Stimulated activated naive CD8-positive, alpha-beta T cell treated with anti-CD3 and anti-CD28 coated beads, Interleukin-15, Interleukin-2, amounts not matched to agents 100 ng/mL and 50 ng/mL, for 24 hours (primary cell): Measurements from ENCODE around the gene TTC9C.
A peak's percentile ranks its signal among the peaks of the same experiment; 100 is the strongest.
"Not testable (repeated sequence)": the region's sequence is repeated elsewhere in the genome, so short reads cannot be mapped to it uniquely, and the experiment has no call there.

ENCODE experiments used
- H3K27ac Mint-ChIP-seq: one replicate; pipeline ENCODE4 v1.8.0; 2021; ENCODE audit warnings: mild to moderate bottlenecking, mixed read lengths
- H3K27me3 Mint-ChIP-seq: one replicate; pipeline ENCODE4 v1.8.0; 2021; ENCODE audit warnings: mixed read lengths
- H3K36me3 Mint-ChIP-seq: one replicate; pipeline ENCODE4 v1.8.0; 2021; ENCODE audit warnings: low read depth, mixed read lengths
- H3K4me1 Mint-ChIP-seq: one replicate; pipeline ENCODE4 v1.8.0; 2021; ENCODE audit warnings: low read depth, mixed read lengths
- H3K4me3 Mint-ChIP-seq: one replicate; pipeline ENCODE4 v1.8.0; 2021; ENCODE audit warnings: mild to moderate bottlenecking, mixed read lengths
- H3K9me3 Mint-ChIP-seq: one replicate; pipeline ENCODE4 v1.8.0; 2021; ENCODE audit warnings: mixed read lengths

The TTC9C gene

DNA sequence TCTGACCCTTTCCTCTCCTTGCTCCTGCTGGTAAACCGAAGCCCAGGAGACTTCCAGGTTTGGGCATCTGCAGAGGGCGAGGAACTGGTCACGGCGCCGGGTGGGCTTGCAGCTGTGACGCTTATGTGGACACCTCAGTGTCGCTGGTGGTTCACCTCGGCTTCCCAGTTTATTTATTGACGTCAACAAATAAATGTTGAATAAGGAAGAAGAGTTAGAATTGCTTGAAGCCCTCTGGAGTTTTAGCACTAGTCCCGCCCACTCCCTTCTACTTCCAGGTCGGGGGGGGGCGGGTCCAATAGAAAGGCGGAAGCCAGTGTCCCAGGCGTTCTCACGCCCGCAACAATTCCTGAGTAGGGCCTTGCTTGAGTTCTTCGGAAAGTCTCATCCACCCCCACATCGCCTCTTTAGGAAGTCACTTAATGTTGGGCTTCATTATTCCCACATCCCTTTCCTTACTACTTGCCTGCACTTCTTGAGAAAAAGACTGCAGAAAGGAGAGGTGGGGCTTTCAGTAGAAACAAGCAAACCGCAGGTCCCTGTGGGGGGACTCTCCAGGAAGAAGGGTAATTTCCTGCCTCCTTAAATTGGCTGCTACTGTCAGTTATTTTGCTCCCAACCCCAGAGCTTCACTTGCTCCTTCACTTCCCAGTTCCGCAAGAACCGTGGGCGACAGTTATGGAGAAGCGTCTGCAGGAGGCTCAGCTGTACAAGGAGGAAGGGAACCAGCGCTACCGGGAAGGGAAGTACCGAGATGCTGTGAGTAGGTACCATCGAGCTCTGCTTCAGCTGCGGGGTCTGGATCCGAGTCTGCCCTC lies at the start of gene TTC9C:
Gene TTC9C, plus strand, starts transcription at position 316 of the 818 bp plus-strand sequence. Its CDS starts 363 bp downstream, at position 679.
- H3K27ac Mint-ChIP-seq: peak within 1 kb of the TSS; percentile 99
- H3K9me3 Mint-ChIP-seq: no peaks in the 10 kb centered on the region
- H3K4me3 Mint-ChIP-seq: peak within 1 kb of the TSS; percentile 95
- peaks cover 63% of the 10 kb centered on the region for H3K4me1 Mint-ChIP-seq
- no peaks in the 10 kb centered on the region for H3K27me3 Mint-ChIP-seq
- H3K36me3 Mint-ChIP-seq: peaks cover 41% of the 10 kb centered on the region

- Mint-ChIP-seq H3K4me3 (peak within 1 kb of the TSS; percentile 88), H3K27me3 (no peaks in the 10 kb centered on the region), H3K27ac (peak within 1 kb of the TSS; percentile 92), H3K4me1 (peaks cover 33% of the 10 kb centered on the region), H3K9me3 (no peaks in the 10 kb centered on the region), H3K36me3 (peaks cover 25% of the 10 kb centered on the region)
Observed at GRCh38 chr11:62678770-62679696, 49.3 kb upstream of the TTC9C start, which contains the start of gene UBXN1. TSS of gene UBXN1 (minus strand) at chr11:62679073. CDS start at chr11:62678923, 150 bp downstream.

DNA sequence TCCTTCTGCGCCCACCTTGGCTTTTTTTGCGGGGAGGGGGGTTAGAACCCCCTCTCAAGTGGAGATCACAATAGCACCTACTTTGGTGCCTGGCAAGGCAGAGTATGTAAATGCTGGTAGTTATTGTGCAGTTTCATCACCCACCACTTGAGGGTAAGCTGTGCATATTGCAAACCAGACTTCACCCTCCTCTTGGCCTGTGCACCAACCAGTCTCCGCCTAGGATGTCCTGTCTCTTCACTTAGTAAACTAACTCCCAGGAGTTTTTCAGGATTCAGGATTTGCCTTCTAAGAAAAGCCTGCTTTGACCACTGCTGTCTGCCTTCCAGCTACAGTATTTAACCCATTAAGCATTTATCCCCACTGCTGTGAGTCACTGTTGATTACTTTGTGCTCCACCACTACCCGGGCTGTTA lies 47.5 kb upstream of the TTC9C start:
- H3K27ac Mint-ChIP-seq: peak overlapping the region; percentile 51
- no peaks in the 10 kb centered on the region for H3K27me3 Mint-ChIP-seq
- no peak overlapping the region for H3K4me3 Mint-ChIP-seq
- H3K4me1 Mint-ChIP-seq: peaks cover 29% of the 10 kb centered on the region
- no peaks in the 10 kb centered on the region for H3K9me3 Mint-ChIP-seq
- peaks cover 17% of the 10 kb centered on the region for H3K36me3 Mint-ChIP-seq

DNA sequence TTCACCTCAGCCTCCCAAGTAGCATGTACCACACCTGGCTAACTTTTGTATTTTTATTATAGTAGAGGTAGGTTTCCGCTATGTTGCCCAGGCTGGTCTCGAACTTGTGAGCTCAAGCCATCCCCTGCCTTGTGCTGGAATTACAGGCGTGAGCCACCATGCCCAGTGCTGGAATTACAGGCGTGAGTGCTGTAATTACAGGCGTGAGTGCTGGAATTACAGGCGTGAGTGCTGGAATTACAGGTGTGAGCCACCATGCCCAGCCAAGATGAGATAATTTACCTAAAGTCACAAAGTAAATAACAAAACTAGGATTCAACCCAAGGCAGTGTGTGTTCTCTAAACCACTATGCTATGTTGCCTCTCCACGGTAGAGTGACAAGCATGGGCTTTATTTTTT lies 45.8 kb upstream of the TTC9C start:
- peaks cover 5% of the 10 kb centered on the region for H3K27me3 Mint-ChIP-seq

DNA sequence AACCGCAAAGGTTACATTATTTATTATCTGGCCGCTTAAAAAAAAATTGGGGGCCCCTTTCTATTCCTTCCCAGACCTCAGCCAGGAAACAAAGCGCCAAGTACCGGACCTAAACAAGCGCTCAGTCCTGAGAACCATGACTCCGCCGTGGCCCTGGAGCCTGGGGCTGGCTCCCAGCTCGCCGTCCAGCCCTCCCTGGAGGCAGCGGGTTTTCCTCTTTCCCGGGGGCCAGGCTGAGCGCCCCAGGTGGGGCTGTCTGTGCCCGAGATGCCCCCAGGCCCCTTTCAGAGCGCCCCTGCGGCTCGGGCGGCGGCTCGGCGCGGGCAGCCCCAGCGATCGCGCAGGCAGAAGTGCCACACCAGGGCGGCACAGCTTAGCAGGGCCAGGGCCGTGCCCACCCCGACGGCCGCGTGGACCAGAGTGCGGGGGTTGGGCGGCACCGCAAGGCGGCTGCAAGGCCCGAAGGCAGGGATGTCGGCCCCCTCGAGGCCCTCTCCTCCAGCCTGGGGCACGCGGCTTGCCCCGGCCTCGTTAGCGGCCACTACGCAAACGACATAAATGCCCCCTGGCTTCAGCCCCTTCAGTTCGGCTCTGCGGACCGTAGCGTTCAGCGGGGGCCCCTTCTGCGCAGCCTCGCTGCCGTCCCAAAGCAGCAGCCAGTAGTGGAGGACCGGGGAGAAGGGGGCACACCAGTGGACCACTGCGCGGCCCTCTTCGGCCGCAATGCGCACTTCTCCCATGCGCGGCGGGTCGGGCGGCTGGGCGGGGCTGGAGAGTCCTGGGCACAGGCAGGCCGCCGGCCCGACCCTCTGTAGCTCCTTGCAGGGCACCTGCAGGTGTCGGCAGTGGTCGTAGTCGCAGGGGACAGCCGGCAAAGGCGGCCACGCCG lies 40.5 kb upstream of the TTC9C start:
- H3K9me3 Mint-ChIP-seq: no peaks in the 10 kb centered on the region
- H3K4me3 Mint-ChIP-seq: no peak overlapping the region
- H3K27me3 Mint-ChIP-seq: peaks cover 9% of the 10 kb centered on the region
- H3K4me1 Mint-ChIP-seq: no peaks in the 10 kb centered on the region
- peaks cover 20% of the 10 kb centered on the region for H3K36me3 Mint-ChIP-seq
- H3K27ac Mint-ChIP-seq: no peak overlapping the region

More for the DNA sequence above, 45.8 kb upstream of the TTC9C start:
- no peak overlapping the region for H3K27ac Mint-ChIP-seq
- H3K9me3 Mint-ChIP-seq: no peaks in the 10 kb centered on the region
- H3K36me3 Mint-ChIP-seq: peaks cover 6% of the 10 kb centered on the region
- peaks cover 22% of the 10 kb centered on the region for H3K4me1 Mint-ChIP-seq
- H3K4me3 Mint-ChIP-seq: no peak overlapping the region

GRCh38 chr11:62688491-62688890 lies 39.8 kb upstream of the TTC9C start:
- H3K4me3 Mint-ChIP-seq: no peak overlapping the region
- H3K36me3 Mint-ChIP-seq: peaks cover 23% of the 10 kb centered on the region
- H3K27ac Mint-ChIP-seq: no peak overlapping the region
- H3K9me3 Mint-ChIP-seq: no peaks in the 10 kb centered on the region
- no peaks in the 10 kb centered on the region for H3K4me1 Mint-ChIP-seq
- H3K27me3 Mint-ChIP-seq: peaks cover 9% of the 10 kb centered on the region

DNA sequence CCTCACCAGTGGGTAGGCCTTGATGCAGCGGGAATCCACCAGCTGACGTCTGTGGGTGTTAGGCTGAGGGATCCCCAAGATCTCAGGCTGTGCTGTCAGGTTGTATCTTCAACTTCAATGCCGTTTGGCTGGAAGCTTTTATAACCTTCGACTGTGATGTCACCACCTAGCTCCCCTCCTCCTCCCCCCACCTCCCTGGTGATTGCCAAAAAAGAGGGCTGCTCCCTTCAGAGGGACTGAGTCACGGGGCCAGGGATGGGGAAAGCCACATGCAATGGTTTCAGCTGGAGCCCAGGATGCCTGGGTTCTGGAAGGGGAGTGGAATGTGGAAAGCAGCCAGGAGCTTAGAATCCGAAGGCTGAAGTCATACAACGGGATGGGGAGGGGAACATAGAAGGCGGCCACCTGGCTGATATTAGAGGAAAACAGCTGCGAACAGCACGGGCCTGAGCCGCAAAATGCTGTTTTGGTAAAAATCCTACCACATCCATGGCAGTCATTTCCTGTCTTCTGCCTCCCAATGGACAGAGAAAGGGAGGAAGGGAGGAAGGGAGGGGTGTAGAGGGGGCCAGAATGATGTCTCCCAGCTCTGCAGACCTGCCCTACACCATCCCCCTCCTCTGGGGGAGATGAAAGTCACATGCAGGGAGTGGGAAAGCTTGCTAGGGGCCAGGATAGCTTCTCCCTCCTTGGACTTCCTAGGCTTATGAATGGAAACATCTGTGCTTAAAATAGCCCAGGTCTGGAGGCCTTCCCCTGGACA lies 38.7 kb upstream of the TTC9C start, which contains the start of gene LRRN4CL:
Gene LRRN4CL, minus strand, starts transcription at position 110 of the 763 bp plus-strand sequence. CDS start 1,022 bp downstream, outside the sequence.
- H3K9me3 Mint-ChIP-seq: no peaks in the 10 kb centered on the region
- H3K36me3 Mint-ChIP-seq: peaks cover 23% of the 10 kb centered on the region
- H3K27me3 Mint-ChIP-seq: peaks cover 9% of the 10 kb centered on the region
- peaks cover 2% of the 10 kb centered on the region for H3K4me1 Mint-ChIP-seq
- H3K27ac Mint-ChIP-seq: no peak within 1 kb of the TSS
- H3K4me3 Mint-ChIP-seq: no peak within 1 kb of the TSS

DNA sequence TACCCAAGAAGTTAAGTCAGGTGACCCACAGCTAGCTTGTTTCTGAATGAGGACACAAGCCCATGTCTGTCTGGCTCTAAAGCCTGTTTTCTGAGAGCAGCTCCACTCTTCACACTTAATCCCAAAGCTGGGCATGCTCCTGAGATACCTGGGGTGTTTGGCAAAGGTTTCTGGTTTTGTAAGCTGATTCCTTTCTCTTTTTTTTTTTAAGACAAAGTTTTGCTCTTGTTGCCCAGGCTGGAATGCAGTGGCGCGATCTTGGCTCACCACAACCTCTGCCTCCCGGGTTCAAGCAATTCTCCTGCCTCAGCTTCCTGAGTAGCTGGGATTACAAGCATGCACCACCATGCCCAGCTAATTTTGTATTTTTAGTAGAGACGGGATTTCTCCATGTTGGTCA lies 34.7 kb upstream of the TTC9C start:
- not testable (repeated sequence) for H3K4me1 Mint-ChIP-seq, H3K4me3 Mint-ChIP-seq, H3K27ac Mint-ChIP-seq, H3K27me3 Mint-ChIP-seq, H3K9me3 Mint-ChIP-seq
- peaks cover 24% of the 10 kb centered on the region for H3K36me3 Mint-ChIP-seq

DNA sequence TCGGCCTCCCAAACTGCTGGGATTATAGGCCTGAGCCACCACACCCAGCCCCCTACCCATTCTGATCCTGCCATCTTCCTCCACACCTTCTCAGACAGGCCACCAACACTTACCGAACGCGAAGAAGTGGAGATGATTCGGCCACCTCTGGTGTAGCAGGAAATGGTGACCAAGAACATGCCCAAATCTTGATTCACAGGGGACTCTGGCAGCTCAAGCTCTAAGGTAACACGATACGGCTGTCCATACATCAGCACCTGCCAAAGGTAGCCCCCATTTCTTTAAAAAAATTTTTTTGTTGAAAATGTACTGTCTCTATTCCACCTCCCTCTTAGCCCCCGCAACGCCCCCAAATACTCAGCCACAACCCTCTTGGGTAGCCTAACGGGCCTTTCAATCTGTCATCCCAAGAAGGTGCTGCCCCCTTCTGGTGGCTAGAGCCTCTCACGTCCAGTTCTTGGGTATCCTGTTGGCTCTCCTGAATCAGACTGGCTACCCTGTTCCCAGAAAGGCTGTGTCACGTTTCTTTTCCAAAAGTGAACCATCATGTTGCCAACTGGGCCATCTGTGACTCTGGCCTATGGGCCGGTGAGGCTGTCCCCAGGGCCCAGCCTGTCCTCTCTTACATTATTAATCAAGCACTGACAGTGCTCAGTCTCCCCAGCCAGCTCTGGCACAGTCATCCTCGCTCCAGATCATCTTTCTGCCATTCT lies 33.7 kb upstream of the TTC9C start:
- Mint-ChIP-seq H3K36me3 (peaks cover 23% of the 10 kb centered on the region), H3K27me3 (no peaks in the 10 kb centered on the region), H3K4me3 (no peak overlapping the region), H3K9me3 (no peaks in the 10 kb centered on the region), H3K4me1 (peaks cover 7% of the 10 kb centered on the region), H3K27ac (no peak overlapping the region)

GRCh38 chr11:62702246-62702645 lies 26.0 kb upstream of the TTC9C start:
- Mint-ChIP-seq H3K4me3 (no peak overlapping the region), H3K27ac (no peak overlapping the region), H3K27me3 (no peaks in the 10 kb centered on the region), H3K36me3 (peaks cover 31% of the 10 kb centered on the region), H3K4me1 (peaks cover 20% of the 10 kb centered on the region), H3K9me3 (no peaks in the 10 kb centered on the region)

- H3K9me3 Mint-ChIP-seq, H3K27me3 Mint-ChIP-seq, H3K27ac Mint-ChIP-seq, H3K4me3 Mint-ChIP-seq: not testable (repeated sequence)
- Mint-ChIP-seq H3K36me3 (peaks cover 37% of the 10 kb centered on the region), H3K4me1 (peaks cover 36% of the 10 kb centered on the region)
Observed at GRCh38 chr11:62703921-62704320, 24.4 kb upstream of the TTC9C start.

- no peaks in the 10 kb centered on the region for H3K9me3 Mint-ChIP-seq
- H3K4me1 Mint-ChIP-seq: peaks cover 49% of the 10 kb centered on the region
- peak overlapping the region; percentile 89 for H3K4me3 Mint-ChIP-seq
- H3K27ac Mint-ChIP-seq: peak overlapping the region; percentile 81
- peaks cover 43% of the 10 kb centered on the region for H3K36me3 Mint-ChIP-seq
- no peaks in the 10 kb centered on the region for H3K27me3 Mint-ChIP-seq
Observed at GRCh38 chr11:62705413-62705812, 22.9 kb upstream of the TTC9C start.
